Measurements from ENCODE around the gene PPFIA1.

DNA sequence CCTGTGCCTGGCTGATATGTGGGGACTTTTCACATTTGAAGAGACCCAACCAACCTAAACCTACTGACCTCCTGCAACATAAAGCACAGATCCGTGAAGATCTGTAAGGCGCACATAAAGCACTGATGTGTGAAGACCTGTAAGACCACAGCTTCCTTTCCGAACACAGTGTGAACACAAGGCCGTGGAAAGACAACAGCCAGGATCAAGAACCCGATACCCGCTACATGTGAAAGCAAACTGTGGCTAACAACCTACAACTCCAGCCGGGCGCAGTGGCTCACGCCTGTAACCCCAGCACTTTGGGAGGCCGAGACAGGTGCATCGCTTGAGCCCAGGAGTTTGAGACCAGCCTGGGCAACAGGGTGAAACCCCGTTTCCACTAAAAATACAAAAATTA lies 17.6 kb upstream of the PPFIA1 start:
- TF ChIP-seq, protein P1, sequence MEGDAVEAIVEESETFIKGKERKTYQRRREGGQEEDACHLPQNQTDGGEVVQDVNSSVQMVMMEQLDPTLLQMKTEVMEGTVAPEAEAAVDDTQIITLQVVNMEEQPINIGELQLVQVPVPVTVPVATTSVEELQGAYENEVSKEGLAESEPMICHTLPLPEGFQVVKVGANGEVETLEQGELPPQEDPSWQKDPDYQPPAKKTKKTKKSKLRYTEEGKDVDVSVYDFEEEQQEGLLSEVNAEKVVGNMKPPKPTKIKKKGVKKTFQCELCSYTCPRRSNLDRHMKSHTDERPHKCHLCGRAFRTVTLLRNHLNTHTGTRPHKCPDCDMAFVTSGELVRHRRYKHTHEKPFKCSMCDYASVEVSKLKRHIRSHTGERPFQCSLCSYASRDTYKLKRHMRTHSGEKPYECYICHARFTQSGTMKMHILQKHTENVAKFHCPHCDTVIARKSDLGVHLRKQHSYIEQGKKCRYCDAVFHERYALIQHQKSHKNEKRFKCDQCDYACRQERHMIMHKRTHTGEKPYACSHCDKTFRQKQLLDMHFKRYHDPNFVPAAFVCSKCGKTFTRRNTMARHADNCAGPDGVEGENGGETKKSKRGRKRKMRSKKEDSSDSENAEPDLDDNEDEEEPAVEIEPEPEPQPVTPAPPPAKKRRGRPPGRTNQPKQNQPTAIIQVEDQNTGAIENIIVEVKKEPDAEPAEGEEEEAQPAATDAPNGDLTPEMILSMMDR (IDR thresholded peaks at IDR 0.05; ENCODE audit: low read depth, low read length) = no peak
- no peak for TF ChIP-seq EZH2phosphoT487 (IDR thresholded peaks at IDR 0.05; ENCODE audit: low read depth)
